ENCODE results near the gene ADCY2.
"Not testable (repeated sequence)": the region's sequence is repeated elsewhere in the genome, so short reads cannot be mapped to it uniquely, and the experiment has no call there.

The ADCY2 gene

DNA sequence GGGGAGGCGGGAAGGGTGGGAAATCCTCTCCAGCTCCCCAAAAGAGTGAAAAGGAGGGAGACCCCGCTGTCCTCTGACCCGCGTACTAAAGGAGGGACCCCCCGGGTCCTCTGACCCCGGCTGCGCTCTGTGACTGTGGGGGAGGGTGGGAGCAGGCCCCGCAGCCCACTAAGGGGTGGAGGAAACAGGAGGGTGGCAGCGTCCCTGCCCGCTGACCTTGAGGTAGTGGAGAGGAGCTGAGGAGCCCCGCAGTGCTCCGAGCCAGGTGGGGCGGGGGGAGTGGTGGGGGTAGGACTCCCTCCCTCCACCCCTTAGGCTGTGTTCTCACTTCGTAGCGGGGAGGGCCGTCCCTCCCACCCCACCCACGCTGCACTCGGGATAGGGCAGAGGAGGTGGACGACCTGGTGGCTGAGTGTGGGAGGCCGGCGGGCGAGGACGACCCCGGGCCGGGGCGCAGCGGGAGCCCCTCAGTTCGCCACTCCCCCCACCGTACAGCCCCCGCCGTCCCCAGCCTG is 449 bp upstream of the ADCY2 start:
- DNase-seq (ENCODE audit: low read depth) = no peak

GRCh38 chr5:7396713-7397454 is 946 bp downstream of the ADCY2 start:
- DNase-seq (ENCODE audit: low read depth) = no peak

DNA sequence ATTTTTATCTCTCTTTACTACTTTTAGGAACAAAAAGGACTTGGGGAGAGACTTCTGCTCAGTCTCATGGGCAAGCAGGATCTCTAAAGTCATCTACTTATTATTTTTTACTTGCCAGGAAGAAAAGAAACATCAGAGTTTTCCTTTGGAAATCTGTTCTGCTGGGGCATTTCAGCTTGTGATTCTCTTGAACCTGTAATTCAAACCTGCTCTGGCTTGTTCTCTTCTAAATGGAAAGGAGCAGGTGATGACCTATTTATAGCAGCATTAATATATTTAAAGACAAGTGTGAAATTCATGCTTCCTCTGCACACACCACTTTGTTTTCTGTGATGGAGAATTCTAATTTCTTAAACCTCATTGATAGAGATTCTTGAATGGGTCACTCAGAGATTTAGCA is 2.0 kb downstream of the ADCY2 start:
- DNase-seq (ENCODE audit: low read depth) = no peak

DNA sequence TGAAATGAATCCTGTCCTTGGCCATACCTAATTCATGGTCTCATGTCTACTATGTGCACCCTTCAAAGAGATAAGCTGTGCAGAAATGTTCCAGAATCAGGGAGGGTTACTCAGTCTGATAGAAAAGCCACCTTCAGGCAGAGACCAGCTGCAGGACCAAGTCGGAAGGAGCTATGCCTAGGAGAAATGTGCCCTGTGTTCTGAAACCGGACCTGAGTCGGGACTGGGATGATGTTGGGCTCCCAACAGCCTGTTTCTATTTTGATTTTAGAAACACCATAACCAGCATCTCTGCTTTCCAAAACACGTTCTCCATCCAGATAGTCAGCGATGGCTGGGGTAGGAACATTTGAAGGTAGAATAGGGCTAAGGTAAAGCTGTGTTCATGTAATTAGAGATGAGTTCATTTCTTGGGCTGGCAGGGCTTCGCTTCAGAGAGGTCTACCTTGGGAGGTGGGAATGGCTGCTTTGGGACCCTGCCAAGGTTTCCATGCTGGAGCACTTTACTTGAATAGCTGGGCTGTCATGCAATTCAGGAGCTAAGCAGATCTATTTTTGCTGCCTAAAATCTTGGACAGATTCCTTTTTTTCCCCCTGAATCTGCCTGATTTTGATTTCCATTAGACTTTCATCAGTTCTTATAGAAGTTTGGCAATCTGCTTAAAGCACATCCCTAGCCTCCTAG is 2.8 kb downstream of the ADCY2 start:
- no peak for DNase-seq (ENCODE audit: low read depth)

GRCh38 chr5:7405277-7405676 is 9.3 kb downstream of the ADCY2 start:
- DNase-seq (ENCODE audit: low read depth) = no peak

DNA sequence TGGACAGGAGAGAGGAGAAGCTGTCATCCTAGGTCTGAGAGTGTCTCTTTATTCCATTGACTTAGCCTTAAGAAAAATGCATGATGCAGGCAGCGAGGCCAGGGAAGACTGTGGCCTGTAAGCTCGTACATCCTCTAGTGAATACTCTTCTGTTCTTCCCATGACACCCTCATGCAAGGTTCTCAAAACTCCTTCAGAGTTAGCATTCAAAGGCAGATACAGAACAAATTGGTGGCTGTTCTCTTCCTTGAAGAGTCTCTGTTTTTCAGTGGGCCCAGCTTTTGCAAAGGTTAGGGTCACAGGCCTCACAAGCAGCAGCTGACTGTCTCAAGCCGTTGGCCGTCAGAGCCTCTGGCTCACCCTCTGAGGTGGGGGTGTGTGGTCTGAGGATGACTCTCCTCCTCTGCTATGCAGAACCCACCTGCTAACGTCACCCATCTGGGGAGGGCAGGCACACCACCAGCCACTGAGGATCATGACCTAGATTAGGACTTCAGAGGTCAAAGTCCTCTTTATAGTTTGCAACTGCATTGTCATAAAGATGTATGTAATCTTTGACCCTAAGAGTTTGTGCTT is 15.1 kb downstream of the ADCY2 start:
- DNase-seq (ENCODE audit: low read depth) = no peak

DNA sequence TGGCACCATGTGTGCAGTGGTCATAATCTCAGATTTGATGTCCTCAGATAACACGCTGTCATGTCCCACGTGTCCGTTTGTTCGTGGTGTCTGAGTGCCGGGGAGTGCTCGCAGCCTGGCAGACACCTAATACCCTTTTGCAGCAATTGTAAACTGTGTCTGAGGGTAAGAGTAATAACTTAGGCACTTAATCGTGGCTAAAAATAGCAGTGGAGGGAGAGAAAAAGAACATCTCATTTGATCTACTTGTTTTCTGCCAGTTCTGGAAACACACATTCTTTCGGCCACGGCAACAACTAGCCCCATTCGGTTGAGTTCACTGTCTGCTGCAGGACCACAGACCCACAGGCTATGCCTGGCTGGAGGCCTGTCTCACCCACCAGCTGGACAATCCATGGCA is 16.5 kb downstream of the ADCY2 start:
- no peak for DNase-seq (ENCODE audit: low read depth)

DNA sequence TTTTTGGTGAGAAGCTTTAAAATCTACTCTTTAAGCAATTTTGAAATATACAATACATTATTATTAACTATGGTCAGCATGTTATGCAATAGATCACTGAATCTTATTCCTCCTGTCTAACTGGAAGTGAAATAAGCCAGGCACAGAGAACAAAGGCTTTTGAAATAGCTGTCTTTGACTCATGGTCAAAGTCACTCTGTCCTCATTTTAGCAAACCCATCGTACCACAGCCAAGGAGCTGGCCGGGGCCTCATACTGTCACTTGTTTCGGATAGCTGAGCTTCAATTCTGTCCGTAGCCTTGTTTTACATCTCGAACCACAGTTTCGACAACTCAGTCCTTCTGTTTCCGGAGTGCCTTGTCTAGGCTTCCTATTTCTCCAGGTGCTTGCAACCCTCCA is 19.2 kb downstream of the ADCY2 start:
- DNase-seq (ENCODE audit: low read depth) = no peak

GRCh38 chr5:7415587-7416535 is 19.9 kb downstream of the ADCY2 start:
- no peak for DNase-seq (ENCODE audit: low read depth)

DNA sequence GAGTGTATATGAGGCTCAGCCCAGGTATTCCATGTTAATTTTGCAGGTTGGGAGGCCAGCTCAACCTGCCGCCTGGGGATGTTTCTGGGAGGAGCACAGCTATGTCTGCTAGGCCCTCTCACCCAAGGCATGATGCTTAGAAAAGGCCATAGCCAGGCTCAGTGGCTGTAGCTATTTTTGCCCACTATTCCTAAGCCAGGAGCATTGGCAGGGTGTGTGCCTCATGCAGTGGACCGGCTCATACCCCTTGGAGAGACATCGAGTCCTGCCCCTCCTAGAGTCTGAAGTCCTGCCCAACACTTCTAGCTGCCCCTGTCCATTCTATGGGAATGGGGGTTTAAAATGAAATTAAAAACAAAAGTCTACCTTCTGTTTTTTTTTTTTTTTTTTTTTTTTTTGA is 22.3 kb downstream of the ADCY2 start:
- DNase-seq (ENCODE audit: low read depth) = no peak

DNA sequence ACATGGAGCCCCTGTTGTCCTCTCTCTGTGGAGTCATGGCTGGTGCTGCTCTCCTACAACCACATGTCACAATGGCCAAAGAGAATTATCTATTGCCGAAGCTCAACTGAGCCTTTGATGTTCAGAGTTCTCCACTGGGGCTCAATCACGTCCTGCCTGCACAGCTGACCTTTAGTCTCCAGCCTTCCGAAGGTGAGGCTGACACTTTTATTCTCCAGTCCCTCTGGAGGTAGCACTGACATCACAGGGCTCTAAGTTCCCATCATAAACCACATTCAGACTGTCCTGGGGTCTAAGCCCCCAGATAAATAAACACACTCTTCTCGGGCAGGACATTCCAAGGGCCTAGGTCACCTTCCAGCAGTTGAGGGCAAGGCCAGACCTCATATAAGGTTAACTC is 23.4 kb downstream of the ADCY2 start:
- DNase-seq (ENCODE audit: low read depth) = no peak

DNA sequence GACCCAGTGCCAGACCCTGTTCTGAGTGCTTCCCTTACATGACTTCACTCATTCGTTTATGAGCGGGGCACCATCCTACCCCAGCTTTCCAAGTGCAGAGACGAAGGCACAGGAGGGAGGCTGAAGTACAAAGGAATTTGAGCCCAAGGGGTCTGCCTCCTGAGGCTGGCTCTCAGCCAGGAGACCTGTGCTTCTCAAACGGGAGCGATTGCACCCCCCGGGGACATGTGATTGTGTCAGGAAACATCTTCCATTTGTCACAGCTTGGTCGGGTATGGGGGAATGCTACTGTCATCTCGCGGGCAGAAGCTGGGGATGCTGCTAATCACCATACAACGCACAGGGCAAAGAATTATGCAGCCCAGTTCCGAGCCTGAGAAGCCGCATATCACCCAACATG is 23.9 kb downstream of the ADCY2 start:
- no peak for DNase-seq (ENCODE audit: low read depth)

- no peak for DNase-seq (ENCODE audit: low read depth)
Measured at GRCh38 chr5:7420510-7421280, 24.8 kb downstream of the ADCY2 start.

DNA sequence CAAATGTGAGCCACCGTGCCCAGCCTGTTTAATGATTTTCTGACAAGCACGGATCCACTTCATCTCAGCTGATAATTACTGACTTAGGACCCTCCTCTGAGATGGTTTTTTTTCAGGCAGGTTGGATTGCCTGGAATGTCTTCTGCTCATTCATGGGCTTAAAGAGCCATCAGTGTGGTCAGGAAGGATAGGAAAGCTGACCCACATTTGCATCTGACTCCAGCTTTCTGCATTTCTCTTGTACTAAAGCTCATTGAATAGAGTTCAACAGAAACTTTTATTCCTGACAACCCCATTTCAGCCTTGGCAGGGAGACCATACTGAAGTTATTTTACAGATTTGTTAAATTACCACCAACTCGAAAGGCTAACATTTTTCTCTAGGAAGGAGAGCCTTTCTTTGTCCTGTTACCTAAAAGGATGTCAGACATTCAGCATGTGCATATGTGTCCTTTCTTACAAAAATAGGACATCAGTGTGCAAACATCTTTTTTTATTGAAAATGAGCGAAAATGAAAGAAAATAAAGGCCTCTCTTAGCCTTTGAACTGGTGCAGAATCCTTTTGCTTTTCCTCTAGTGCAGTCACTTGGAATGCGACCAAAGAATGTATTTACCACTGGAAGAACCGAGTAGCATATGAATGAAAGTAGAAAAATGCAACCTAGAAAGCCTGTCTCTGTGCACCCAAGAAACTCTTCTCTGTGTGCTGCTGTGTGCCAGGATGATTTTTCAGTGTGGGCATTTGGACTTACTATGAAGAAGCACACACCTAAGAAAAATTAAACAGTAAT is 26.6 kb downstream of the ADCY2 start:
- no peak for DNase-seq (ENCODE audit: low read depth)

GRCh38 chr5:7423231-7423630 is 27.3 kb downstream of the ADCY2 start:
- DNase-seq (ENCODE audit: low read depth) = not testable (repeated sequence)

- no peak for DNase-seq (ENCODE audit: low read depth)
Measured at GRCh38 chr5:7425830-7426229, 29.9 kb downstream of the ADCY2 start.

DNA sequence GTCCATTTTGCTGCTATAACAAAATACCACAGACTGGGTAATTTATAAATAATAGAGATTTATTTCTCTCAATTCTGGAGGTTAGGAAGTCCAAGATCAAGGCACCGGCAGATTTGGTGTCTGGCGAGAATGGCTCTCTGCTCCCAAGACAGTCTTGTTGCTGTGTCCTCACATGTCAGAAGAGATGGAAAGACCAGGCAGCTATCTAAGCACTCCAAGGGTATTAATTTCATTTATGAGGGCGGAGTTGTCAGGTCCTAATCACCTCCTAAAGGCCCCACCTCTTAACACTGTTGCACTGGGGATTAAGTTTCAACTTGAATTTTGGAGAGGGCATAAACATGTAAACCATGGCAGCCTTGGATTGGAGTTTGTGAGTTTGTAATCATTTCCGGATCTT is 30.3 kb downstream of the ADCY2 start:
- no peak for DNase-seq (ENCODE audit: low read depth)

DNA sequence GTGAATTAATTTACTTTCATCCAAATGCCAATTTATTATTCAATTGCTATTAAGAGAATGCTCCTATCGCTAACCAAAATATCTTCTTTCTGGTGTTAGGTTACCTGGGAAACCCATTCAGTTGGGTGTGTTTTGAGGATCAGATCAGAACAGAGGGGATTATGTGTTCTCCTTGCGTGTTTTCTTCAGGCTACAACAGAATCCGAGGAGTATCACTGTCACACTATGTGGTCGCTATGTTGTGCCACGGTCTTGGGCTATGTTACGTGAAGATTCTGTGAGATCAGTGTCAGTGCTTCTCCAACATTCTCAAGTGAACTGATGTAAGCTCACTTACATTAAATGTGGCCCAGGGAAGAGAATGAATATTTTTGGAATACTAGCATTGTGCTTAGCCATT is 39.0 kb downstream of the ADCY2 start:
- no peak for DNase-seq (ENCODE audit: low read depth)

DNA sequence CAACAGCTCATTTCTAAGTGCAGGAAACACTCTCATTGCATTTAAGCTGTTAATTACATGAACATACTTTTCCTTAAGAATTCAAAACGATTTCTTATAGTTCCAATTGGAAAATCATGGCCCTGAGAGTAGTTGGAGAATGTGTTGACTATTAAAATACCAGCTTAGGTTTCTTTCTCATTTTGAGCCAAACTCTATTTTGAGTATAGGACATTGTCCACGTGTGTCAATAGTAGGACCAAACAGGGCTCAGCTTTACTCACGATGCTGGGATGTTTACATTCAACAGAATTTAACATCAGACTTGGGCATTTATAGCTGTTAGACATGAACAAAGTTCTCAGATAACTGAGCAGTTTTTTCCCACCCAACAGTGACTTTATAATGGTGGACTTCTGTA is 39.6 kb downstream of the ADCY2 start:
- no peak for DNase-seq (ENCODE audit: low read depth)

GRCh38 chr5:7436521-7436920 is 40.6 kb downstream of the ADCY2 start:
- no peak for DNase-seq (ENCODE audit: low read depth)

DNA sequence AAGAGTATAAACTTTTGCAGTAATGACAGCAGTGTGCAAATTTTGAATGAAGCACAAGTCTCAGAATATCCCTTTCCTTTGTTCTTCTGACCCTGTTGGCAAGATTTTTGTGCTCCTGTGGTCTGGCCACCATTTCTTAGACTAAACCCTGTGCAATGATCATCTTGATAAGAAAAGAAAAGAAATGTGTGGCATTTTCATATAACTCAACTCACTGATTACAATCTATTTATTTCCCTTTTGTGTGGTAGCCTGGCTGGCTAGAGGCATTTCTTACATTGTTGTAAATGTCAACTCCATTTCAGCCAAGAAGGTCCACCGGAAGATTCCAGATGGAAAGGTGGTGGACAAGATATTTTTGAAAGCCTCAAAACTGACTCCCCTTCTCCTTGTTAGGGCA is 41.9 kb downstream of the ADCY2 start:
- no peak for DNase-seq (ENCODE audit: low read depth)

Measured in activated gamma-delta T cell treated with anti-CD3 and anti-CD28 coated beads, Interleukin-2, amount 50 U/mL, for 16 hours (primary cell).